Airway epithelial cell (primary cell): ENCODE measurements around the gene SYNJ2BP. TPM values are rescaled to one million over a fixed set of nuclear protein-coding genes. Genes with fewer than 3 reads are reported as not detected.

Experiments used
- total RNA-seq: library from RNA; depleted of rRNA; stranded (reverse); fragments of >200 nt; gene quantifications from 2 replicates; pipeline ENCODE4 v1.2.3, GENCODE V29; 2015

SYNJ2BP gene
- 7.5 and 8.4 TPM in 2 replicates for total RNA-seq

GRCh38 chr14:70416725-70417349, at the start of gene SYNJ2BP:
SYNJ2BP (minus strand) TSS chr14:70417090; CDS start chr14:70416963, 127 bp downstream.

GRCh38 chr14:70451874-70452273, 35.0 kb upstream of the SYNJ2BP start, which contains the start of gene ADAM21:
ADAM21 (plus strand) TSS chr14:70452174; CDS start chr14:70457500, 5,326 bp downstream.

Other genes with a start within 250 kb of the SYNJ2BP start
- not detected in 2 replicates for gene SLC8A3, start 228.1 kb downstream of the SYNJ2BP start, total RNA-seq
- 46.3 and 55.1 TPM in 2 replicates for gene COX16, start 57.4 kb downstream of the SYNJ2BP start, total RNA-seq
- gene ADAM21, start 35.1 kb upstream of the SYNJ2BP start, total RNA-seq = 0.14 and 1.2 TPM in 2 replicates
- gene ADAM20, start 117.9 kb upstream of the SYNJ2BP start, total RNA-seq = not detected in 2 replicates
- gene MED6, start 183.6 kb upstream of the SYNJ2BP start, total RNA-seq = 20.6 and 25.6 TPM in 2 replicates
- 14.1 and 16.3 TPM in 2 replicates for gene TTC9, start 224.8 kb upstream of the SYNJ2BP start, total RNA-seq